AG10803 (cell line): Measurements from ENCODE around the gene POLR3B.

ENCODE experiments used
- DNase-seq: peaks from one replicate; pipeline ENCODE4 v3.0.0; 2010; ENCODE audit warnings: low read depth
- H3K4me3 ChIP-seq: 2 replicates; pipeline ENCODE4 v1.5.1; 2011; ENCODE audit warnings: mild to moderate bottlenecking, low read length, control low read depth
- CTCF ChIP-seq: conservative IDR thresholded peaks from 2 replicates; pipeline ENCODE4 v1.5.1; 2011; ENCODE audit warnings: mild to moderate bottlenecking, low read length, control low read depth, inconsistent platforms

POLR3B gene

GRCh38 chr12:106487664-106488063 lies 130.1 kb downstream of the POLR3B start:
- no peak for TF ChIP-seq CTCF
- no peak overlapping the region for H3K4me3 ChIP-seq
- no peak for DNase-seq

- DNase-seq, result no peak
- no peak overlapping the region for H3K4me3 ChIP-seq
- TF ChIP-seq CTCF, result no peak
Measured at GRCh38 chr12:106488884-106489283, 131.3 kb downstream of the POLR3B start.

- H3K4me3 ChIP-seq, result no peak overlapping the region
- TF ChIP-seq CTCF, result no peak
- DNase-seq, result no peak
Measured at GRCh38 chr12:106490264-106490663, 132.7 kb downstream of the POLR3B start.

GRCh38 chr12:106492857-106493256 lies 135.3 kb downstream of the POLR3B start:
- TF ChIP-seq CTCF, result no peak
- H3K4me3 ChIP-seq, result no peak overlapping the region
- DNase-seq, result no peak

- no peak overlapping the region for H3K4me3 ChIP-seq
- TF ChIP-seq CTCF, result no peak
- DNase-seq, result no peak
Measured at GRCh38 chr12:106493531-106493930, 136.0 kb downstream of the POLR3B start.

- no peak overlapping the region for H3K4me3 ChIP-seq
- no peak for TF ChIP-seq CTCF
- no peak for DNase-seq
Measured at GRCh38 chr12:106495354-106495965, 137.9 kb downstream of the POLR3B start.

GRCh38 chr12:106498056-106498455 lies 140.5 kb downstream of the POLR3B start:
- H3K4me3 ChIP-seq, result no peak overlapping the region
- no peak for DNase-seq
- no peak for TF ChIP-seq CTCF
